Choroid plexus epithelial cell (primary cell): ENCODE results near the gene GSG1L.

Source experiments
- DNase-seq: peaks from one replicate; pipeline ENCODE4 v3.0.0-alpha.2; 2010; ENCODE audit warnings: low read depth
- H3K4me3 ChIP-seq: 2 replicates; pipeline ENCODE4 v1.5.1; 2011; ENCODE audit warnings: low read depth, mild to moderate bottlenecking, control low read depth, low read length, moderate library complexity
- TF ChIP-seq, protein P1 (sequence below): conservative IDR thresholded peaks from 2 replicates; pipeline ENCODE4 v1.5.1; 2011; ENCODE audit warnings: low read depth, mild to moderate bottlenecking, control low read depth, inconsistent platforms, low read length, moderate library complexity

Gene GSG1L

GRCh38 chr16:28063591-28064061 is at the start of gene GSG1L:
TSS of gene GSG1L (minus strand) at chr16:28063714. CDS start at chr16:28063424, 290 bp downstream.
- no peak for DNase-seq
- H3K4me3 ChIP-seq = no peak within 1 kb of the TSS
- TF ChIP-seq, protein P1, sequence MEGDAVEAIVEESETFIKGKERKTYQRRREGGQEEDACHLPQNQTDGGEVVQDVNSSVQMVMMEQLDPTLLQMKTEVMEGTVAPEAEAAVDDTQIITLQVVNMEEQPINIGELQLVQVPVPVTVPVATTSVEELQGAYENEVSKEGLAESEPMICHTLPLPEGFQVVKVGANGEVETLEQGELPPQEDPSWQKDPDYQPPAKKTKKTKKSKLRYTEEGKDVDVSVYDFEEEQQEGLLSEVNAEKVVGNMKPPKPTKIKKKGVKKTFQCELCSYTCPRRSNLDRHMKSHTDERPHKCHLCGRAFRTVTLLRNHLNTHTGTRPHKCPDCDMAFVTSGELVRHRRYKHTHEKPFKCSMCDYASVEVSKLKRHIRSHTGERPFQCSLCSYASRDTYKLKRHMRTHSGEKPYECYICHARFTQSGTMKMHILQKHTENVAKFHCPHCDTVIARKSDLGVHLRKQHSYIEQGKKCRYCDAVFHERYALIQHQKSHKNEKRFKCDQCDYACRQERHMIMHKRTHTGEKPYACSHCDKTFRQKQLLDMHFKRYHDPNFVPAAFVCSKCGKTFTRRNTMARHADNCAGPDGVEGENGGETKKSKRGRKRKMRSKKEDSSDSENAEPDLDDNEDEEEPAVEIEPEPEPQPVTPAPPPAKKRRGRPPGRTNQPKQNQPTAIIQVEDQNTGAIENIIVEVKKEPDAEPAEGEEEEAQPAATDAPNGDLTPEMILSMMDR = no peak

GRCh38 chr16:28112908-28113307 is 49.4 kb upstream of the GSG1L start:
- no peak for DNase-seq
- H3K4me3 ChIP-seq = no peak overlapping the region
- TF ChIP-seq, protein P1 = no peak

- TF ChIP-seq, protein P1 = no peak
- no peak overlapping the region for H3K4me3 ChIP-seq
- no peak for DNase-seq
Observed at GRCh38 chr16:28110977-28111376, 47.5 kb upstream of the GSG1L start.

DNA sequence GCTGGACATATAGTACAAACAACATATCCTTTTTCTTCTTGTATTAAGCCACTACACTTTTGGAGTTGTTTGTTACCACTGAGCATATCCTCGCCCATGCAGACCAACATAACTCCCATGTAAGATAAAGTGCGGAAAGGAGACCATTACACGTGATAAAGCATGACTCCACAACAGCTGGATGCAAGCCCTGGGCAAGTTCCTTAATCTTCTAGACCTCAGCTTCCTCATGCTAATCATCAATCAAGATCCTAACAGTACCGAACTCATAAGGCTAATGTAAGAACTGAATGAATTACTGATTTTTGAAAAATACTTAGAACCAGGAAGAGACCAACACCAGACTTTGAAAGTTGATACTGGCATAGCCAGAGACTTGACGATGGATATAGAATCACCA is 47.0 kb upstream of the GSG1L start:
- H3K4me3 ChIP-seq = no peak overlapping the region

DNA sequence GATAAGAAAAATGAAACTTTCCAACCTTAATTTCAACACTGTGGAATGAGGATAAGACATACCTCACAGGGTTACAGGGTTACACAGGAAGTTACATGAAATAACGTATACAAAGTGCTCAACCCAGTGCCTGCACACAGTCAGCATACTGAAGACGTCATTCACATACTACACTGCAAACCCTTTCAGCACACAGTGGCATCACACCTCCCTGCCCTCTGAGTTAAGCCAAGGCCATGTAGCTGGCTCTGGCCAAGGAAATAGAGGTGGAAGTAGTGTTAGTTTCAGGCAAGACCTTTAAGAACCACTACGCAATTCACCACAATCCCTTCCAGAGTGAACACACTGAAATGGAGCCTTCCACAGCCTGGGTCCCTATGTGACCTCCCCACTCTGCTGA is 46.6 kb upstream of the GSG1L start:
- H3K4me3 ChIP-seq = no peak overlapping the region
- TF ChIP-seq, protein P1 = no peak
- peak; percentile 68 for DNase-seq

More for the DNA sequence above, 47.0 kb upstream of the GSG1L start:
- TF ChIP-seq, protein P1 = no peak
- DNase-seq = no peak

GRCh38 chr16:28108590-28109247 is 45.2 kb upstream of the GSG1L start:
- no peak overlapping the region for H3K4me3 ChIP-seq
- TF ChIP-seq, protein P1 = no peak
- no peak for DNase-seq

GRCh38 chr16:28107232-28107631 is 43.7 kb upstream of the GSG1L start:
- TF ChIP-seq, protein P1 = no peak
- H3K4me3 ChIP-seq = no peak overlapping the region
- no peak for DNase-seq
